ENCODE results near the gene SLC26A2.

GRCh38 chr5:149962601-149963300 is 2.2 kb downstream of the SLC26A2 start:
- no peak for TF ChIP-seq GATA3 (IDR thresholded peaks at IDR 0.05; ENCODE audit: low read depth, low read length)
- no peak for TF ChIP-seq GATA2 (IDR thresholded peaks at IDR 0.05; ENCODE audit: low read depth, low read length)

All from SH-SY5Y (cell line).